Measurements from ENCODE around the gene EBF3. TPM values are rescaled to one million over a fixed set of nuclear protein-coding genes. Genes with fewer than 3 reads are reported as not detected.

Gene EBF3
- total and polyA plus RNA-seq, 3 donors from 2014 or later, result 4.0 to 7.6 (median 6.0) TPM

DNA sequence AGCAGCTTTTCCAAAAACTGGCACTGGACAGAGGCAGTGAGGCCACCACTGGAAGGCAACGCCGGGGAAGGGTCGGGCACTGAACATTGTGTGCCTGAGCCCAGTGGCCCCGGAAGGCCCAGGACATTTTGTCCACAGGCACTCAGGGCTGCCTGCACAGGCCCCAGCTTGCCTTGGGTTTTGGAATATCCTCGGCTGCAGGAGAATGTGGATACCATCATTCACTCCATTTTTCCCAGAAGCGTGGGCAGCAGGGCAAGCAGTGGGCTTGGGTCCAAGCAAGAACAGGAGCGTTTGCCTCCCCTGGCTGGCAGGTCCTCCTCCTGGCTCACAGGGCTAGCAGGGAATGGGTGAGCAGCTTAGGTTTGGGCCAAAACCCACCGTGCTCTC is 147.4 kb downstream of the EBF3 start:
- Histone ChIP-seq H3K4me3 (no peak overlapping the region), H3K27ac (no peak overlapping the region), H3K4me1 (no peaks in the 10 kb centered on the region), H3K27me3 (no peaks in the 10 kb centered on the region), H3K9me3 (no peaks in the 10 kb centered on the region), H3K36me3 (ENCODE audit: low read depth, missing control alignments) (no peaks in the 10 kb centered on the region)
- intact Hi-C loops (cut with DNase I; ENCODE audit: low total_unique reads), result no loop called here
- no peak for DNase-seq
- WGBS, 2 donors, result 94 to 96% methylated on average over 4 to 8 of the region's 8 CpGs
- TF ChIP-seq, protein P1, sequence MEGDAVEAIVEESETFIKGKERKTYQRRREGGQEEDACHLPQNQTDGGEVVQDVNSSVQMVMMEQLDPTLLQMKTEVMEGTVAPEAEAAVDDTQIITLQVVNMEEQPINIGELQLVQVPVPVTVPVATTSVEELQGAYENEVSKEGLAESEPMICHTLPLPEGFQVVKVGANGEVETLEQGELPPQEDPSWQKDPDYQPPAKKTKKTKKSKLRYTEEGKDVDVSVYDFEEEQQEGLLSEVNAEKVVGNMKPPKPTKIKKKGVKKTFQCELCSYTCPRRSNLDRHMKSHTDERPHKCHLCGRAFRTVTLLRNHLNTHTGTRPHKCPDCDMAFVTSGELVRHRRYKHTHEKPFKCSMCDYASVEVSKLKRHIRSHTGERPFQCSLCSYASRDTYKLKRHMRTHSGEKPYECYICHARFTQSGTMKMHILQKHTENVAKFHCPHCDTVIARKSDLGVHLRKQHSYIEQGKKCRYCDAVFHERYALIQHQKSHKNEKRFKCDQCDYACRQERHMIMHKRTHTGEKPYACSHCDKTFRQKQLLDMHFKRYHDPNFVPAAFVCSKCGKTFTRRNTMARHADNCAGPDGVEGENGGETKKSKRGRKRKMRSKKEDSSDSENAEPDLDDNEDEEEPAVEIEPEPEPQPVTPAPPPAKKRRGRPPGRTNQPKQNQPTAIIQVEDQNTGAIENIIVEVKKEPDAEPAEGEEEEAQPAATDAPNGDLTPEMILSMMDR (IDR thresholded peaks at IDR 0.05), result no peak
- TF ChIP-seq POLR2A (IDR thresholded peaks at IDR 0.05), result no peak

DNA sequence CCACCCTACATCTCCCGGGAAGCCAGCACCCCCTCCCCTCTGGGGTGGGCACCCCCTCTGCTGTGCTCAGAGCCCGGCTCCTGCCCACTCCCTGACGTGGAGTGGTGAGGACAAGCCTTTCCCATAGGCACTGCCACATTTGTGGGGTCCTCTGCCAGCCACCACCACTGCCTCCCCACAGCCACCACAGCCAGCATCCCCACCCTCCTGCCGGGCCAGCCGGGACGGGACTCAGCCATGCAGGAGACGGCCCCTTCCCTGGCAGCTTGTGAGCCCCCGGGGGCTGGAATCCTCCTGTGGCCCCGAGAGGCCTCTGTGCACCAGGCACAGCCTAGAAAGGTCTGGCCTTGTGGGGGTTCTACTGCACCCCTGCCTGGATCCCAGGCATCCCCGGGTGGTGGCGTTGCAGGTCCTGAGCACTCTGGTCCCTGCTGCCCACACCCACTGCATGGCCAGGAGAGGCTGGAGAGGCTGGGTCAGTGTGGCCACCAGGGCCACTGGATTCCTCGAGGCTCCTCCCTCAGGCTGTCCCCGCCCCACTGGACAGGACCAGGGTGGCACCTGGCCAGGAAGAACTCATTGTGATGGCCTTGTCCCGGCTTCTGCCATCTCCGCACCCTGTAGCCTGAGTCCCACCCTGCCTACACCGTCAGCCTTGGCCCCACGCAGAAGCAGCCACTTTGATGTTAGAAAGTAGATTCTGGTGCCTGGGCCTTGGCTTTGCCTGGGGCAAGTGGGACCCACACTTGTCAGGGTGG is 148.0 kb downstream of the EBF3 start:
- WGBS, 2 donors, result 89% methylated on average over 17 of the region's 17 CpGs; no CpG with 5 or more reads in 1 of the 2 donors
- H3K4me3 ChIP-seq, result no peak overlapping the region

DNA sequence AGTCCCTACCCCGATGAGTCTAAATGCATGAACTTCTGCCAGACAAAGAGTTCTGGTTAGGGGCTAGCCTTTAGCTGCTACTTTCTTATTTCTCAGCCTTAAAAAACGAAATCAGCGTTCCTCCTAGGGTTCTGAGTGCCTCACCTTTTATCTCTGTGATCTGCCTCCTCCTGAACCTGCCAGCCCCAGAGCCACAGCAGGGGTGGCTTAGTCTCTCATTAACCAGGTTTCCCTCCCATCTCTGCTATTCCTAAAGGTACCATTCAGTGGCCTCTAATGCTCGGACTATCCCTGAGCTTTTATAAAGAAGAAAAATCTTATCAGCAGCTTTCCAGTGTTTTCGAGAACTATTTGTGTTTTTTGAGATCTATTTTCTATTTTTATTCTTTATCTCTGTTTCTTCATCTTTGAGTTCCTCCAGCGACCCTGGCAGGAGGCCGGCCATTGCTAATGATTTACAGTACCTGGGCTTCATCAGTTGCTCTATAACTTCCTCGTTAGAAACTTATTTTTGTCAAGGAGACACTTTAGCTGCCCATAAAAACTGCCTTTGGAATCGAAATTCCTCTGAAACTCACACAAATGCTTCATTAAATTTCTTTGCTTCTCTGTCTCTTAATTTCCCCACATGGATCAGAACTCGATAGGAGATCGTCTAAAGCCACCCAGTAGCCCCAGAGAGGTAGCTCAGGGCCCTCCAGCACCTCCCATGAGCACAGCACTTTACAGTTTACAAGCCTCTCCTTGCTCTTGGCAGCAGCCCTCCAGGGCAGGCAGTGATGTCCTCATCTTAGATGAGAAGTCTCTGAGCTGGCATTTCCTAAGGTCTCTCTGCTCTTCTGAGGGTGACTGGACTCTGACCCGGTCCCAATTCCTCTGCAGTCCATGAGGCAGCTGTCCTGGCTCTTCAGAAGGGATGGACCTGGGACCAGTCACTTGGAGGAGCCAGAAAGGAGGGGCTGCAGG is 149.1 kb downstream of the EBF3 start:
- H3K27ac ChIP-seq, result no peak overlapping the region
- DNase-seq, result no peak
- H3K27me3 ChIP-seq, result no peaks in the 10 kb centered on the region
- intact Hi-C loops (cut with DNase I; ENCODE audit: low total_unique reads), result no loop called here
- TF ChIP-seq POLR2A (IDR thresholded peaks at IDR 0.05), result no peak
- TF ChIP-seq, protein P1 (IDR thresholded peaks at IDR 0.05), result no peak
- no peak overlapping the region for H3K4me3 ChIP-seq
- no peaks in the 10 kb centered on the region for H3K4me1 ChIP-seq
- H3K36me3 ChIP-seq (ENCODE audit: low read depth, missing control alignments), result no peaks in the 10 kb centered on the region
- H3K9me3 ChIP-seq, result no peaks in the 10 kb centered on the region
- WGBS, 2 donors, result 55 to 60% methylated on average over 12 of the region's 12 CpGs

More for the DNA sequence above, 148.0 kb downstream of the EBF3 start:
- no peaks in the 10 kb centered on the region for H3K9me3 ChIP-seq
- TF ChIP-seq, protein P1 (IDR thresholded peaks at IDR 0.05), result no peak
- TF ChIP-seq POLR2A (IDR thresholded peaks at IDR 0.05), result no peak
- no peaks in the 10 kb centered on the region for H3K36me3 ChIP-seq (ENCODE audit: low read depth, missing control alignments)
- DNase-seq, result no peak
- intact Hi-C loops (cut with DNase I; ENCODE audit: low total_unique reads), result no loop called here
- no peaks in the 10 kb centered on the region for H3K27me3 ChIP-seq
- H3K4me1 ChIP-seq, result no peaks in the 10 kb centered on the region
- H3K27ac ChIP-seq, result no peak overlapping the region

DNA sequence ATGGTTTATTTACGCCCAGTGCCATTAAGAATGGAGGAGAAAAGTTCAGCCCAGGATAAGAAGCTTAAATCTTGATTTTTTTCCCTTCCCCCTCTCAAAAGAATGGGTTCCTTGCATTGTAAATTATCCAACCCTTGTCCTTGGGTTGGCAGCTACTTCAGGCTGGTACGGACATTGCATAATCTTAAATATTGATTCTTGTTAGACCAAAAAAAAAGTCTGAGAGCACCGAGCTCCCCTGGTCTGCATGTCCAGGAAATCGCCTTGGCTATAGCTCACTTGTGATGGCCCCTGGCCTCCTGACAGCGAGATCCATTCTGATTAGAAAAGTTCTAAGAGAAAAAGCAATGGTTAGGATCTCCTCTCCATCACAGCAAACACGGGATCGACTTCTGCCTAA is 151.7 kb downstream of the EBF3 start:
- Histone ChIP-seq H3K9me3 (no peaks in the 10 kb centered on the region), H3K4me1 (no peaks in the 10 kb centered on the region), H3K36me3 (ENCODE audit: low read depth, missing control alignments) (no peaks in the 10 kb centered on the region), H3K4me3 (no peak overlapping the region), H3K27me3 (no peaks in the 10 kb centered on the region), H3K27ac (no peak overlapping the region)
- no peak for DNase-seq
- TF ChIP-seq, protein P1 (IDR thresholded peaks at IDR 0.05), result no peak
- TF ChIP-seq POLR2A (IDR thresholded peaks at IDR 0.05), result no peak
- WGBS, 2 donors, result 79 to 80% methylated on average over 7 of the region's 7 CpGs
- intact Hi-C loops (cut with DNase I; ENCODE audit: low total_unique reads), result no loop called here
